IMR-90 (cell line): ENCODE data around the gene BTN1A1.

Source experiments
- POLR2A ChIP-seq: IDR thresholded peaks from 2 replicates; pipeline ENCODE4 v1.6.1; 2012; ENCODE audit warnings: mild to moderate bottlenecking, low read depth, low read length
- RAD21 ChIP-seq: IDR thresholded peaks from 2 replicates; pipeline ENCODE4 v1.6.1; 2012; ENCODE audit warnings: low read length, improper control_type of control experiment
- TF ChIP-seq, protein P1 (sequence below): conservative IDR thresholded peaks from 2 replicates; pipeline ENCODE4 v1.5.1; 2012; ENCODE audit warnings: mild to moderate bottlenecking, low read depth, low read length, improper control_type of control experiment

DNA sequence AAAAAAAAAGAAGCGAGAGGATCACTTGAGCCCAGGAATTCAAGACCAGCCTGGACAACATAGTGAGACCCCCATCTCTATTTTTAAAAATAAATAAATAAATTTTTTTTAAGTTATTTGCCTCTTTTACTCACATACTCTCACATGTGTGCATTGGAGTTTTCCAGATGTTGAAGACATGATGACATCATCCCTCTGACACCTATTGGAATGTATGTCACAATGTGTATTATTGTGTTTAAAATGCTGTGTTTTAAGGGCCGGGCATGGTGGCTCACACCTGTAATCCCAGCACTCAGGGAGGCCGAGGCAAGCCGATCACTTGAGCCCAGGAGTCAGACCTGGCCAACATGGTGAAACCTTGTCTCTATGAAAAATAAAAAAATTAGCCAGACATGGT is 17.8 kb upstream of the BTN1A1 start:
- TF ChIP-seq, protein P1, sequence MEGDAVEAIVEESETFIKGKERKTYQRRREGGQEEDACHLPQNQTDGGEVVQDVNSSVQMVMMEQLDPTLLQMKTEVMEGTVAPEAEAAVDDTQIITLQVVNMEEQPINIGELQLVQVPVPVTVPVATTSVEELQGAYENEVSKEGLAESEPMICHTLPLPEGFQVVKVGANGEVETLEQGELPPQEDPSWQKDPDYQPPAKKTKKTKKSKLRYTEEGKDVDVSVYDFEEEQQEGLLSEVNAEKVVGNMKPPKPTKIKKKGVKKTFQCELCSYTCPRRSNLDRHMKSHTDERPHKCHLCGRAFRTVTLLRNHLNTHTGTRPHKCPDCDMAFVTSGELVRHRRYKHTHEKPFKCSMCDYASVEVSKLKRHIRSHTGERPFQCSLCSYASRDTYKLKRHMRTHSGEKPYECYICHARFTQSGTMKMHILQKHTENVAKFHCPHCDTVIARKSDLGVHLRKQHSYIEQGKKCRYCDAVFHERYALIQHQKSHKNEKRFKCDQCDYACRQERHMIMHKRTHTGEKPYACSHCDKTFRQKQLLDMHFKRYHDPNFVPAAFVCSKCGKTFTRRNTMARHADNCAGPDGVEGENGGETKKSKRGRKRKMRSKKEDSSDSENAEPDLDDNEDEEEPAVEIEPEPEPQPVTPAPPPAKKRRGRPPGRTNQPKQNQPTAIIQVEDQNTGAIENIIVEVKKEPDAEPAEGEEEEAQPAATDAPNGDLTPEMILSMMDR = no peak
- TF ChIP-seq RAD21 = no peak
- TF ChIP-seq POLR2A = no peak
